Peyer's patch (tissue), 4 donors: Measurements from ENCODE around the gene GTSE1.

Source experiments
- POLR2A ChIP-seq, 2 donors: fragments of 450-650 bp; IDR thresholded peaks; one replicate each; pipeline ENCODE4 v1.5.1; 2017; ENCODE audit warnings: antibody characterized with exemption in 2 of 2, mild to moderate bottlenecking in 2 of 2, moderate library complexity in 2 of 2
- TF ChIP-seq, protein P1 (sequence below), 6 experiments: fragments of 450-650 bp in 4 of 6; fragments of 200-600 bp in 2 of 6; sonication (generic) in 1 of 6; IDR thresholded peaks; one replicate each; pipeline ENCODE4 v1.5.1; 2017 to 2019; ENCODE audit warnings: antibody characterized with exemption in 6 of 6, mild to moderate bottlenecking in 3 of 6, moderate library complexity in 1 of 6

DNA sequence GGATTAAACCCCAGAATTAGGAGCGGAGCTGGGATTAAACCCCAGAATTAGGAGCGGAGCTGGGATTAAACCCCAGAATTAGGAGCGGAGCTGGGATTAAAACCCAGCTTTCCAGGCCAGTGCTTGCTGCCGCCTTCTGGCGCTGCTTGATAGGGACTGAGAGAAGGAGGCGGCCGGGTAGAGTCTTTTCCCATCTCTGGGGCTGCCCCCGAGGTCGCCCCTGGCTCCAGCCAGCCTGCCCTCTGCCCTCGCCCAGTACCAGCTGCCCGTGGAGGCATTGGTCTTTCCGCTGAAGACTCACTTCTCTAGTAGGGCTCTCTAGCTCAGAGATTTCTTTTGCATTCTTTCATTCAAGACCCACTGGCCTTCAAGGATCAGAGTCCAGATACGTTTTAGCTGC, 44.0 kb downstream of the GTSE1 start:
- TF ChIP-seq, protein P1, sequence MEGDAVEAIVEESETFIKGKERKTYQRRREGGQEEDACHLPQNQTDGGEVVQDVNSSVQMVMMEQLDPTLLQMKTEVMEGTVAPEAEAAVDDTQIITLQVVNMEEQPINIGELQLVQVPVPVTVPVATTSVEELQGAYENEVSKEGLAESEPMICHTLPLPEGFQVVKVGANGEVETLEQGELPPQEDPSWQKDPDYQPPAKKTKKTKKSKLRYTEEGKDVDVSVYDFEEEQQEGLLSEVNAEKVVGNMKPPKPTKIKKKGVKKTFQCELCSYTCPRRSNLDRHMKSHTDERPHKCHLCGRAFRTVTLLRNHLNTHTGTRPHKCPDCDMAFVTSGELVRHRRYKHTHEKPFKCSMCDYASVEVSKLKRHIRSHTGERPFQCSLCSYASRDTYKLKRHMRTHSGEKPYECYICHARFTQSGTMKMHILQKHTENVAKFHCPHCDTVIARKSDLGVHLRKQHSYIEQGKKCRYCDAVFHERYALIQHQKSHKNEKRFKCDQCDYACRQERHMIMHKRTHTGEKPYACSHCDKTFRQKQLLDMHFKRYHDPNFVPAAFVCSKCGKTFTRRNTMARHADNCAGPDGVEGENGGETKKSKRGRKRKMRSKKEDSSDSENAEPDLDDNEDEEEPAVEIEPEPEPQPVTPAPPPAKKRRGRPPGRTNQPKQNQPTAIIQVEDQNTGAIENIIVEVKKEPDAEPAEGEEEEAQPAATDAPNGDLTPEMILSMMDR (IDR thresholded peaks at IDR 0.05), result no peak
- no peak for TF ChIP-seq POLR2A (IDR thresholded peaks at IDR 0.05)
